ENCODE results near the gene PCDHB14.

GRCh38 chr5:141269195-141269594 lies 46.1 kb downstream of the PCDHB14 start:
- TF ChIP-seq CTCF (IDR thresholded peaks at IDR 0.05; ENCODE audit: insufficient read depth, low read length) (no peak), POLR2AphosphoS5 (IDR thresholded peaks at IDR 0.05; ENCODE audit: low read depth) (no peak)
